WI38 (cell line): ENCODE results near the gene ZNF610.
A peak's percentile ranks its signal among the peaks of the same experiment; 100 is the strongest.

Source experiments
- H3K4me3 ChIP-seq: 2 replicates; pipeline ENCODE4 v1.5.1; 2011; ENCODE audit warnings: low read depth, mild to moderate bottlenecking, control low read depth, low read length
- CTCF ChIP-seq: IDR thresholded peaks from 2 replicates; pipeline ENCODE4 v1.5.1; 2012; ENCODE audit warnings: low read depth, mild to moderate bottlenecking, control low read depth, low read length

ZNF610 gene

DNA sequence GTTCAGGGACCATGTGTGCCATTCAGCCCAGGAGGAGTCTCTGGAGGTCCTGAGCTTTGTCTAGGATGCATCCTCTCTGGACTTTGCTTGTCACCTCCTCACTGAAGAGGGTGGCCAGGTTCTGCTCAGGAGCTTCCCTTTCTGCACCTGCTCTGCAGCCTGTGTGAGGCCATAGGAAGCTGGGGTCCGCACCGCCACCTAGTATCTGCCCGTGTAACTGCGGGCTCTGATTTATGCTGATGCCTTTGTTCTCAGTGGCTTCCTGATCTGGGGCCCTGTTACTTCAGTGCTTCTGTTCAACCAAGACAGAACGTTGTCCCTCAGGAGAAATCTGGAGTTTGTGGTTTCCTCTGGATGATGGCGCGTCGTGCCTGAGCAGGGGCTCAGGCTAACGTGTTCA lies 15.5 kb downstream of the ZNF610 start:
- TF ChIP-seq CTCF: no peak
- H3K4me3 ChIP-seq: no peak overlapping the region

DNA sequence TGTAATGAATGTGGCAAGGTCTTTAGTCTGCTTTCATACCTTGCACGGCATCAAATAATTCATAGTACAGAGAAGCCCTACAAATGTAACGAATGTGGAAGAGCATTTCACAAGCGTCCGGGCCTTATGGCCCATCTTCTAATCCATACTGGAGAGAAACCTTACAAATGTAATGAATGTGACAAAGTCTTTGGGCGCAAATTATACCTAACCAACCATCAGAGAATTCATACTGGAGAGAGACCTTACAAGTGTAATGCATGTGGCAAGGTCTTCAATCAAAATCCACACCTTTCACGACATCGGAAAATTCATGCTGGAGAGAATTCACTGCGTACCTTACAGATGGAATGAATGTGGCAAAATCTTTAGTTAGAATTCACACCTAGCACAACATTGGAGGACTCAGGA lies 30.4 kb downstream of the ZNF610 start:
- H3K4me3 ChIP-seq: no peak overlapping the region
- TF ChIP-seq CTCF: no peak

GRCh38 chr19:52369559-52370340 lies 33.7 kb downstream of the ZNF610 start, which contains the start of gene ZNF880:
TSS of gene ZNF880 (plus strand) at chr19:52369923. CDS start at chr19:52369966, 43 bp downstream.
- no peak for TF ChIP-seq CTCF
- peak within 1 kb of the TSS; percentile 84 for H3K4me3 ChIP-seq

DNA sequence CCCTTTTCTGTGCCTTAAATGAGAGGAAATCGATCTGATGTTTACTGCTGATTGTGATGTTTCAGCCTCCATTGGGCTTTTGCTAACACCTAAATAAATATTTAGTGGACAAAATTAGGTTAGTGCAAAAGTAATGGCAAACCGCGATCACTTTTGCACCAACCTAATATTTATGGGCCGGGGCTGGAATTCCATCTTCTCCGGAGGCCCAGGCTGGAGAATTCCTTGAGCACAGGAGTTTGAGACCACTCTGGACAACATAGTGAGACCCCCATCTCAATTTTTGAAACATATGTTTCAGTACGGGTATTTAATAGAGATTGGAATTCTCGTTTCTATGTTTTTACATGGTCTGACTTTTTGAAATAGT lies 34.3 kb downstream of the ZNF610 start:
- TF ChIP-seq CTCF: no peak
- H3K4me3 ChIP-seq: peak overlapping the region; percentile 84

GRCh38 chr19:52391135-52391534 lies 55.1 kb downstream of the ZNF610 start:
- TF ChIP-seq CTCF: no peak
- H3K4me3 ChIP-seq: no peak overlapping the region

- peak within 1 kb of the TSS; percentile 87 for H3K4me3 ChIP-seq
Observed at GRCh38 chr19:52397310-52398080, 61.5 kb downstream of the ZNF610 start, which contains the start of gene ZNF528. TSS of gene ZNF528 (plus strand) at chr19:52397849. CDS start at chr19:52402014, 4,165 bp downstream.

More at GRCh38 chr19:52397310-52398080, 61.5 kb downstream of the ZNF610 start, which contains the start of gene ZNF528:
- no peak for TF ChIP-seq CTCF
